Measurements from ENCODE around the gene MZT2A.
"Not testable (repeated sequence)": the region's sequence is repeated elsewhere in the genome, so short reads cannot be mapped to it uniquely, and the experiment has no call there.

MZT2A gene, protein sequence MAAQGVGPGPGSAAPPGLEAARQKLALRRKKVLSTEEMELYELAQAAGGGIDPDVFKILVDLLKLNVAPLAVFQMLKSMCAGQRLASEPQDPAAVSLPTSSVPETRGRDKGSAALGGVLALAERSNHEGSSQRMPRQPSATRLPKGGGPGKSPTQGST

GRCh38 chr2:131492015-131492417 lies at the start of gene MZT2A:
Gene MZT2A (minus strand): TSS chr2:131492397. CDS start chr2:131492376, 21 bp downstream.
- peaks cover 56% of the 10 kb centered on the region for H3K4me1 Mint-ChIP-seq
- H3K9me3 Mint-ChIP-seq, H3K27me3 Mint-ChIP-seq, DNase-seq: not testable (repeated sequence)
- peak within 1 kb of the TSS; percentile 96 for H3K4me3 Mint-ChIP-seq
- H3K36me3 Mint-ChIP-seq, result peaks cover 24% of the 10 kb centered on the region
- peak within 1 kb of the TSS; percentile 98 for H3K27ac Mint-ChIP-seq
- CTCF ChIA-PET, result interaction anchor here (0.9 to 2.6 kb wide), 5 partner anchors 33 to 181 kb away, joined by 3 to 8 read pairs (median 6); no protein-coding TSS in a partner anchor

- H3K27ac Mint-ChIP-seq, H3K4me3 Mint-ChIP-seq, DNase-seq, H3K4me1 Mint-ChIP-seq, H3K9me3 Mint-ChIP-seq, H3K36me3 Mint-ChIP-seq, CTCF ChIA-PET: not testable (repeated sequence)
- H3K27me3 Mint-ChIP-seq, result peaks cover 22% of the 10 kb centered on the region
These were observed 46.7 kb upstream of the MZT2A start for GRCh38 chr2:131538856-131539255.

- CTCF ChIA-PET, H3K9me3 Mint-ChIP-seq: not testable (repeated sequence)
These were observed 44.6 kb upstream of the MZT2A start for GRCh38 chr2:131536841-131537240.

GRCh38 chr2:131535951-131536826 lies 44.0 kb upstream of the MZT2A start:
- DNase-seq, H3K27ac Mint-ChIP-seq, H3K4me3 Mint-ChIP-seq, H3K27me3 Mint-ChIP-seq, H3K9me3 Mint-ChIP-seq, H3K36me3 Mint-ChIP-seq, CTCF ChIA-PET, H3K4me1 Mint-ChIP-seq: not testable (repeated sequence)

More at GRCh38 chr2:131536841-131537240, 44.6 kb upstream of the MZT2A start:
- not testable (repeated sequence) for H3K27me3 Mint-ChIP-seq, H3K36me3 Mint-ChIP-seq, H3K4me3 Mint-ChIP-seq, H3K27ac Mint-ChIP-seq, DNase-seq, H3K4me1 Mint-ChIP-seq

DNA sequence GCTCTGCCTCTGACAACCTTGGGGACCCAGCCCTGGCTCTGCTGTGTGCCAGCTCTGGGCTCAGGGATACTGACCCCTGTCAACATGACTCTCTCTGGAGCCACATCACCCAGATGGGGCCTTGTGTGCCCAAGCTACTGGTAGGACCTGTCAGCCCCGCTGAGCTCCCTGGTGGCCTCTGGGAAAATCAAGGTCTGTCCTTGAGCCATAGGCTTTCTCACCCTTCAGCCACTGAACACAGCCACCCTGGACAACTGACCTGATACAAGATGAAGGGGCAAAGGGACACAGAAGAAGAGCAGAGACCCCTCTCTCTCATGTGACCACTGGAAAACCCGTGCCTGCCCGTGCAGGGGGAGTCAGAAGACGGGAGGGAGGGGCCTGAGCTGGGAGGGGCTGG lies 43.3 kb upstream of the MZT2A start:
- H3K4me3 Mint-ChIP-seq, result no peak overlapping the region
- peaks cover 8% of the 10 kb centered on the region for H3K27me3 Mint-ChIP-seq
- CTCF ChIA-PET, result no interaction called here

GRCh38 chr2:131534965-131535364 lies 42.8 kb upstream of the MZT2A start:
- H3K27ac Mint-ChIP-seq, DNase-seq, H3K9me3 Mint-ChIP-seq, H3K4me3 Mint-ChIP-seq, H3K36me3 Mint-ChIP-seq, H3K4me1 Mint-ChIP-seq, CTCF ChIA-PET, H3K27me3 Mint-ChIP-seq: not testable (repeated sequence)

More for the DNA sequence above, 43.3 kb upstream of the MZT2A start:
- DNase-seq, result no peak
- Mint-ChIP-seq H3K36me3 (no peaks in the 10 kb centered on the region), H3K9me3 (no peaks in the 10 kb centered on the region), H3K27ac (no peak overlapping the region), H3K4me1 (no peaks in the 10 kb centered on the region)

DNA sequence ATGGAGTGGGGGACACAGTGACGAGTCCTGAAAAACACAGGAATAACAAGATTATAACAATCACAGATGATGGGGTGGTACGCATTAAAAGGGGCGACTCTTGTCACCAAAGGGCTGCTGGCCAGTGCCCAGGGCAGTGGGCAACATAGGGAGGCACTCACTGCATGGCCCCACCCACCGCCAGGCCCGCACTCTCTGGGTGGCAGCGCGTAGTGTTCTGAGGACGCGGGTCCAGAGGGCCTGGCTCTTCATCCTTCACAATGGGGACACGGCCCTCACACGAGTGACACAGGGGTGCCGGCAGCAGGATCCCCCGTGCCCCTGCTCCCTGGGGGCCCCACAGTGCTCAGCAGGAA lies 42.1 kb upstream of the MZT2A start:
- H3K9me3 Mint-ChIP-seq, H3K27me3 Mint-ChIP-seq, H3K4me1 Mint-ChIP-seq, H3K4me3 Mint-ChIP-seq, CTCF ChIA-PET, H3K27ac Mint-ChIP-seq, DNase-seq, H3K36me3 Mint-ChIP-seq: not testable (repeated sequence)

DNA sequence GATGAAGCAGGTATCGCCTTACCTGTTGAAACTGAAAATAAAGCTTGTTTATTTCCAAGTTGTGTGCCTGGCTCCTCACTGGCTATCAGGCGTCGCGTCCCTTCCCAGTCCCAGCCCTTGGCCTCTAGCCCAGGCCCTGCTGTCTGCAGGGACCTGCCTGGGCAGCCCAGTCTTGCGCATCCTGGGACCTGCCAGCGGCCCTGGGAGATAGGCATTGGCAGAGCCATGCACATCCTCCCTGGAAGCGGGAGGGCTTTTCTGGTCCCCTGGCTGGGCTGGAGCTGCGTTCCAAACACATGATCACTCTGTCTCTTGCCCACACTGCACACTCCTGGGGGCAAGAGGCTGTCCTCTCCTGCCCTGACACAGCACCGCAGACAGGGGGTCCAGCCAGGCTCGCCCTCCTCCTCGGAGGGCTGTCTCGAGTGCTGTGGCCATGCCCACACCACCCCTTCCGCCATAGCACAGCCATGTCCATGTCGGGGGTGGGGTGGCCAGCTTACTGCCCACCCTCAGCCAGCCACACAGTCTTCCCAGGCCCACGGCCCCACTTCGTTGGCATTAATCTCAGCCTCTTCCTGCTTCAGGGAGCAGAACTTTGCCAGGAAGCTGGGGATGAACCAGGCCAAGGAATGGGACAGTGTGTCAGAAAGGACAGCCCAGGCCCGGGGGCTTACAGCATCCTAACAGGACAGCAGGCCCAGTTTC lies 41.6 kb upstream of the MZT2A start:
- CTCF ChIA-PET, H3K4me3 Mint-ChIP-seq, DNase-seq, H3K36me3 Mint-ChIP-seq, H3K27me3 Mint-ChIP-seq, H3K9me3 Mint-ChIP-seq, H3K27ac Mint-ChIP-seq, H3K4me1 Mint-ChIP-seq: not testable (repeated sequence)

DNA sequence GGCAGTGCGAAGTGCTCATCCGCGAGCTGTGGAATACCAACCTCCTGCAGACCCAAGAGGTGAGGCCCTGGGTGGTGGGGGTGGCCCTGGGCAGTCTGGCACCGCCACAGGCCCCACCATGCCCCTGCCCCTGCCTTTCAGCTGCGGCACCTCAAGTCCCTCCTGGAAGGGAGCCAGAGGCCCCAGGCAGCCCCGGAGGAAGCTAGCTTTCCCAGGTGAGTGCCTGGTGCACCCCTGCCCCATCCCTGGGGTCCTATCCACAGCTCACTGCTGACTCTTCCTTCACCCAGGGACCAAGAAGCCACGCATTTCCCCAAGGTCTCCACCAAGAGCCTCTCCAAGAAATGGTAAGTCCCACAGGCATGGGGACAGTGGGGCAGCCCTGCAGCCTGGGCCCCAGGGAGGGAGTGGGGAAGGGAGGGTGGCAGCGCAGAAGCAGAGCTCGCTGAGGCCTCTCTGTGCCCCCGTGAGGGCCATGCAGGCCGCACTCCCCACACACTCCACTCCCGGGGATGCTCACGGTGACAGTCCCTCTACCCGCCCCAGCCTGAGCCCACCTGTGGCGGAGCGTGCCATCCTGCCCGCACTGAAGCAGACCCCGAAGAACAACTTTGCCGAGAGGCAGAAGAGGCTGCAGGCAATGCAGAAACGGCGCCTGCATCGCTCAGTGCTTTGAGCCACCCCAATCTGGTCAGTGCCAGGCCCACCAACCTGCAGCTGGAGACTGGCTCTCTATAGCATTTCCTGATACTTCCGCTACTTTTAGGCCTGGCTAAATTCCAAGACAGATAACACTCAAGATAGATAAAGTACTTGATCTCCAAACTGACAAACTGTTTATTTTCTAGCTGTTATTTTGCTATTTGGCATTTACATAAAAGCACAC lies 40.8 kb upstream of the MZT2A start:
- H3K4me3 Mint-ChIP-seq, H3K27me3 Mint-ChIP-seq, H3K36me3 Mint-ChIP-seq, DNase-seq, H3K9me3 Mint-ChIP-seq, H3K27ac Mint-ChIP-seq, CTCF ChIA-PET: not testable (repeated sequence)
- peaks cover 12% of the 10 kb centered on the region for H3K4me1 Mint-ChIP-seq

GRCh38 chr2:131531547-131532185 lies 39.5 kb upstream of the MZT2A start:
- DNase-seq, H3K27ac Mint-ChIP-seq: not testable (repeated sequence)

GRCh38 chr2:131530626-131531344 lies 38.6 kb upstream of the MZT2A start:
- H3K4me1 Mint-ChIP-seq, result peaks cover 17% of the 10 kb centered on the region
- H3K27ac Mint-ChIP-seq, CTCF ChIA-PET, H3K4me3 Mint-ChIP-seq, H3K36me3 Mint-ChIP-seq, H3K9me3 Mint-ChIP-seq: not testable (repeated sequence)
- peak; percentile 35 for DNase-seq
- peaks cover 12% of the 10 kb centered on the region for H3K27me3 Mint-ChIP-seq

More at GRCh38 chr2:131531547-131532185, 39.5 kb upstream of the MZT2A start:
- H3K36me3 Mint-ChIP-seq, H3K4me3 Mint-ChIP-seq, H3K9me3 Mint-ChIP-seq, CTCF ChIA-PET: not testable (repeated sequence)
- H3K4me1 Mint-ChIP-seq, result peaks cover 17% of the 10 kb centered on the region
- H3K27me3 Mint-ChIP-seq, result peaks cover 12% of the 10 kb centered on the region

- CTCF ChIA-PET, result interaction anchor here (1.8 kb wide), 1 partner anchor 37 kb away, joined by 6 read pairs; the partner anchor contains the start of gene MZT2A
- H3K9me3 Mint-ChIP-seq, H3K27ac Mint-ChIP-seq, H3K4me3 Mint-ChIP-seq, DNase-seq, H3K36me3 Mint-ChIP-seq: not testable (repeated sequence)
- peaks cover 17% of the 10 kb centered on the region for H3K4me1 Mint-ChIP-seq
- peaks cover 18% of the 10 kb centered on the region for H3K27me3 Mint-ChIP-seq
These were observed 37.8 kb upstream of the MZT2A start for GRCh38 chr2:131529864-131530445.
